HEK293 (cell line): ENCODE measurements around the gene NANOS3.

Experiments used
- GLI2 ChIP-seq: fragments of 450-650 bp; formaldehyde crosslinking; IDR thresholded peaks from 2 replicates; pipeline ENCODE4; 2017; ENCODE audit warnings: missing biosample characterization, missing genetic modification characterization, low read depth, borderline replicate concordance
- IKZF3 ChIP-seq: fragments of 450-650 bp; IDR thresholded peaks from 2 replicates; pipeline ENCODE4 v1.5.0; 2018; ENCODE audit warnings: missing biosample characterization, mild to moderate bottlenecking, missing genetic modification characterization, moderate library complexity
- KLF1 ChIP-seq: fragments of 450-650 bp; formaldehyde crosslinking; IDR thresholded peaks from 2 replicates; pipeline ENCODE4 v1.5.1; 2016; ENCODE audit warnings: missing biosample characterization, missing genetic modification characterization
- SP3 ChIP-seq: fragments of 450-650 bp; formaldehyde crosslinking; IDR thresholded peaks from 2 replicates; pipeline ENCODE4 v1.5.1; 2016; ENCODE audit warnings: missing biosample characterization, missing genetic modification characterization
- WT1 ChIP-seq: fragments of 450-650 bp; formaldehyde crosslinking; IDR thresholded peaks from 2 replicates; pipeline ENCODE4 v1.5.1; 2016; ENCODE audit warnings: missing biosample characterization, missing genetic modification characterization
- ZBTB7A ChIP-seq: fragments of 450-650 bp; formaldehyde crosslinking; IDR thresholded peaks from 2 replicates; pipeline ENCODE4 v1.5.1; 2016; ENCODE audit warnings: low read depth, missing biosample characterization, missing genetic modification characterization
- ZEB2 ChIP-seq: fragments of 450-650 bp; formaldehyde crosslinking; IDR thresholded peaks from 2 replicates; pipeline ENCODE4 v1.5.1; 2016; ENCODE audit warnings: missing biosample characterization, missing genetic modification characterization
- ZFP41 ChIP-seq: fragments of 450-650 bp; formaldehyde crosslinking; IDR thresholded peaks from 2 replicates; pipeline ENCODE4 v1.5.1; 2016; ENCODE audit warnings: missing biosample characterization, missing genetic modification characterization, borderline replicate concordance
- ZNF211 ChIP-seq: fragments of 450-650 bp; formaldehyde crosslinking; IDR thresholded peaks from 2 replicates; pipeline ENCODE4 v1.5.1; 2016; ENCODE audit warnings: low read depth, missing biosample characterization, missing genetic modification characterization
- ZNF24 ChIP-seq: fragments of 450-650 bp; formaldehyde crosslinking; IDR thresholded peaks from 2 replicates; pipeline ENCODE4 v1.5.1; 2016; ENCODE audit warnings: missing biosample characterization, missing genetic modification characterization
- ZNF292 ChIP-seq: fragments of 450-650 bp; formaldehyde crosslinking; IDR thresholded peaks from 2 replicates; pipeline ENCODE4 v1.5.1; 2016; ENCODE audit warnings: low read depth, missing biosample characterization, missing genetic modification characterization, borderline replicate concordance
- ZNF544 ChIP-seq: fragments of 450-650 bp; formaldehyde crosslinking; IDR thresholded peaks from 2 replicates; pipeline ENCODE4 v1.5.0; 2017; ENCODE audit warnings: missing biosample characterization, missing genetic modification characterization
- ZNF677 ChIP-seq: fragments of 450-650 bp; IDR thresholded peaks from 2 replicates; pipeline ENCODE4 v1.5.0; 2018; ENCODE audit warnings: missing biosample characterization, mild to moderate bottlenecking, missing genetic modification characterization, moderate library complexity
- ZNF747 ChIP-seq: fragments of 450-650 bp; formaldehyde crosslinking; IDR thresholded peaks from 2 replicates; pipeline ENCODE4 v1.5.1; 2016; ENCODE audit warnings: missing biosample characterization, missing genetic modification characterization
- ZSCAN30 ChIP-seq: fragments of 450-650 bp; IDR thresholded peaks from 2 replicates; pipeline ENCODE4 v1.5.1; 2018; ENCODE audit warnings: missing biosample characterization, mild to moderate bottlenecking, missing genetic modification characterization, moderate library complexity
- ZXDB ChIP-seq: fragments of 450-650 bp; formaldehyde crosslinking; IDR thresholded peaks from 2 replicates; pipeline ENCODE4 v1.5.1; 2016; ENCODE audit warnings: missing biosample characterization, missing genetic modification characterization
- TF ChIP-seq, protein P1 (sequence below): fragments of 450-650 bp; formaldehyde crosslinking; IDR thresholded peaks from 2 replicates; pipeline ENCODE4 v1.5.1; 2016; ENCODE audit warnings: missing biosample characterization, missing genetic modification characterization
- TF ChIP-seq, protein P2 (sequence below): fragments of 450-650 bp; formaldehyde crosslinking; IDR thresholded peaks from 2 replicates; pipeline ENCODE4 v1.5.1; 2016; ENCODE audit warnings: missing biosample characterization, missing genetic modification characterization
- TF ChIP-seq, protein P3 (sequence below): fragments of 450-650 bp; formaldehyde crosslinking; IDR thresholded peaks from 2 replicates; pipeline ENCODE4 v1.5.1; 2016; ENCODE audit warnings: missing biosample characterization, missing genetic modification characterization
- TF ChIP-seq, protein P4 (sequence below): fragments of 450-650 bp; formaldehyde crosslinking; IDR thresholded peaks from 2 replicates; pipeline ENCODE4 v1.5.1; 2016; ENCODE audit warnings: missing biosample characterization, missing genetic modification characterization
- TF ChIP-seq, protein P5 (sequence below): fragments of 450-650 bp; formaldehyde crosslinking; conservative IDR thresholded peaks from 2 replicates; pipeline ENCODE4 v1.5.1; 2016; ENCODE audit warnings: low read depth, missing biosample characterization, missing genetic modification characterization
- TF ChIP-seq, protein P6 (sequence below): fragments of 450-650 bp; formaldehyde crosslinking; IDR thresholded peaks from 2 replicates; pipeline ENCODE4 v1.5.1; 2016; ENCODE audit warnings: missing biosample characterization, missing genetic modification characterization

Gene NANOS3

DNA sequence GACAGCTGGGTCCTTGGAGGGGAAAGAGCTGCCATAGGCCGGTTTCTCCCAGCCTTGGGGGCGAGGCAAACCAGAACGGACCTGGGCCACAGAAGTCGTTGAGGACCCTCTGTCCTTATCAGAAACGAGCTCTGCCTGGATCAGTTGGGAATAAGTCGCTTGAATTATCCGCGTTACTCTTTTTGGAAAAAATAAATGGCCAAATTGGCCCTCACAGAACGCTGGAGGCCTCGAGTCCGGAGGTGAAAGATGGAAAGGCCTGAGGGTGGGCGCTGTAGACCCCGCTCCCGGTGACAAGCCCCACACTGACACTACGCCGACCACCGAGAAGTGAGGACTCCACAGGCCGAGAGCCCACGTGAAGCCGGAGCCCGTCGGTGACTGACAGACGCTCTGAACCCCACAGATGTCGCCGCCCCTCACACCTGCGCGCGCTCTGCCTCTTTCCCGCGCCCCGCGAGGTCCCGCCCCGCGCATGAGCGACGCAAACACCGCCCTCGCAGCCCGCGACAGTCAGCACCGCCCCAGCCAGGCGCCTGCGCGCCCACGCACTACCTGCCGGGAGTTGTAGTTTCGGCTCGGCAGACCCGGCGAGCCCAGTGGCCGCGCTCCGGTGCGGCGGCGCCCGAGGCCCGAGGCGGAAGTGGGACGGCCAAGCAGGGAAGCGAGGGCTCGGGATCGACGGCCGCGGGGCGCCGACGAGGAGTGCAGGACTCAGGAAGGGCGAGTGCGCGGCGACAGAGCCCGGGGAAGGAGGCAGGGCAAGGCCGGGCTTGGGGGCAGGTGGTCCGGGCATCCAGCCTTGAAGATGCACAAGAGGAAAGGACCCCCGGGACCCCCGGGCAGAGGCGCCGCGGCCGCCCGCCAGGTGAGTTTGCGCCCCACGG lies 28.9 kb downstream of the NANOS3 start, which contains the start of the genes BRME1 and CC2D1A (continued):
- TF ChIP-seq, protein P1, sequence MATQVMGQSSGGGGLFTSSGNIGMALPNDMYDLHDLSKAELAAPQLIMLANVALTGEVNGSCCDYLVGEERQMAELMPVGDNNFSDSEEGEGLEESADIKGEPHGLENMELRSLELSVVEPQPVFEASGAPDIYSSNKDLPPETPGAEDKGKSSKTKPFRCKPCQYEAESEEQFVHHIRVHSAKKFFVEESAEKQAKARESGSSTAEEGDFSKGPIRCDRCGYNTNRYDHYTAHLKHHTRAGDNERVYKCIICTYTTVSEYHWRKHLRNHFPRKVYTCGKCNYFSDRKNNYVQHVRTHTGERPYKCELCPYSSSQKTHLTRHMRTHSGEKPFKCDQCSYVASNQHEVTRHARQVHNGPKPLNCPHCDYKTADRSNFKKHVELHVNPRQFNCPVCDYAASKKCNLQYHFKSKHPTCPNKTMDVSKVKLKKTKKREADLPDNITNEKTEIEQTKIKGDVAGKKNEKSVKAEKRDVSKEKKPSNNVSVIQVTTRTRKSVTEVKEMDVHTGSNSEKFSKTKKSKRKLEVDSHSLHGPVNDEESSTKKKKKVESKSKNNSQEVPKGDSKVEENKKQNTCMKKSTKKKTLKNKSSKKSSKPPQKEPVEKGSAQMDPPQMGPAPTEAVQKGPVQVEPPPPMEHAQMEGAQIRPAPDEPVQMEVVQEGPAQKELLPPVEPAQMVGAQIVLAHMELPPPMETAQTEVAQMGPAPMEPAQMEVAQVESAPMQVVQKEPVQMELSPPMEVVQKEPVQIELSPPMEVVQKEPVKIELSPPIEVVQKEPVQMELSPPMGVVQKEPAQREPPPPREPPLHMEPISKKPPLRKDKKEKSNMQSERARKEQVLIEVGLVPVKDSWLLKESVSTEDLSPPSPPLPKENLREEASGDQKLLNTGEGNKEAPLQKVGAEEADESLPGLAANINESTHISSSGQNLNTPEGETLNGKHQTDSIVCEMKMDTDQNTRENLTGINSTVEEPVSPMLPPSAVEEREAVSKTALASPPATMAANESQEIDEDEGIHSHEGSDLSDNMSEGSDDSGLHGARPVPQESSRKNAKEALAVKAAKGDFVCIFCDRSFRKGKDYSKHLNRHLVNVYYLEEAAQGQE = no peak
- TF ChIP-seq ZXDB (tag by site-specific recombination) = peak; percentile 92
- TF ChIP-seq ZNF677 (tag by site-specific recombination) = no peak
- peak; percentile 49; the same call in 1 of the 2 replicates for TF ChIP-seq WT1 (tag by site-specific recombination)
- TF ChIP-seq ZFP41 = no peak
- TF ChIP-seq, protein P2, sequence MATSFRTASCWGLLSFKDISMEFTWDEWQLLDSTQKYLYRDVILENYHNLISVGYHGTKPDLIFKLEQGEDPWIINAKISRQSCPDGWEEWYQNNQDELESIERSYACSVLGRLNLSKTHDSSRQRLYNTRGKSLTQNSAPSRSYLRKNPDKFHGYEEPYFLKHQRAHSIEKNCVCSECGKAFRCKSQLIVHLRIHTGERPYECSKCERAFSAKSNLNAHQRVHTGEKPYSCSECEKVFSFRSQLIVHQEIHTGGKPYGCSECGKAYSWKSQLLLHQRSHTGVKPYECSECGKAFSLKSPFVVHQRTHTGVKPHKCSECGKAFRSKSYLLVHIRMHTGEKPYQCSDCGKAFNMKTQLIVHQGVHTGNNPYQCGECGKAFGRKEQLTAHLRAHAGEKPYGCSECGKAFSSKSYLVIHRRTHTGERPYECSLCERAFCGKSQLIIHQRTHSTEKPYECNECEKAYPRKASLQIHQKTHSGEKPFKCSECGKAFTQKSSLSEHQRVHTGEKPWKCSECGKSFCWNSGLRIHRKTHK (tag by site-specific recombination) = no peak
- TF ChIP-seq ZNF211 (tag by site-specific recombination) = no peak
- TF ChIP-seq ZEB2 (tag by site-specific recombination) = peak; percentile 76
- peak; percentile 69; the same call in 1 of the 2 replicates for TF ChIP-seq ZNF24
- TF ChIP-seq IKZF3 (tag by site-specific recombination) = peak; percentile 53; the same call in 1 of the 2 replicates
- peak; percentile 93 for TF ChIP-seq SP3
- no peak for TF ChIP-seq ZNF544 (tag by site-specific recombination)
- TF ChIP-seq ZNF747 (tag by site-specific recombination) = no peak
- TF ChIP-seq, protein P3, sequence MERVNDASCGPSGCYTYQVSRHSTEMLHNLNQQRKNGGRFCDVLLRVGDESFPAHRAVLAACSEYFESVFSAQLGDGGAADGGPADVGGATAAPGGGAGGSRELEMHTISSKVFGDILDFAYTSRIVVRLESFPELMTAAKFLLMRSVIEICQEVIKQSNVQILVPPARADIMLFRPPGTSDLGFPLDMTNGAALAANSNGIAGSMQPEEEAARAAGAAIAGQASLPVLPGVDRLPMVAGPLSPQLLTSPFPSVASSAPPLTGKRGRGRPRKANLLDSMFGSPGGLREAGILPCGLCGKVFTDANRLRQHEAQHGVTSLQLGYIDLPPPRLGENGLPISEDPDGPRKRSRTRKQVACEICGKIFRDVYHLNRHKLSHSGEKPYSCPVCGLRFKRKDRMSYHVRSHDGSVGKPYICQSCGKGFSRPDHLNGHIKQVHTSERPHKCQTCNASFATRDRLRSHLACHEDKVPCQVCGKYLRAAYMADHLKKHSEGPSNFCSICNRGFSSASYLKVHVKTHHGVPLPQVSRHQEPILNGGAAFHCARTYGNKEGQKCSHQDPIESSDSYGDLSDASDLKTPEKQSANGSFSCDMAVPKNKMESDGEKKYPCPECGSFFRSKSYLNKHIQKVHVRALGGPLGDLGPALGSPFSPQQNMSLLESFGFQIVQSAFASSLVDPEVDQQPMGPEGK (tag by site-specific recombination) = 0 out of 2 replicates have a peak, but pooled peaks have one; percentile 28
- peak; percentile 58; the same call in 1 of the 2 replicates for TF ChIP-seq ZSCAN30 (tag by site-specific recombination)
- no peak for TF ChIP-seq GLI2 (tag by site-specific recombination)
- TF ChIP-seq ZNF292 (tag by site-specific recombination) = no peak
- TF ChIP-seq, protein P4, sequence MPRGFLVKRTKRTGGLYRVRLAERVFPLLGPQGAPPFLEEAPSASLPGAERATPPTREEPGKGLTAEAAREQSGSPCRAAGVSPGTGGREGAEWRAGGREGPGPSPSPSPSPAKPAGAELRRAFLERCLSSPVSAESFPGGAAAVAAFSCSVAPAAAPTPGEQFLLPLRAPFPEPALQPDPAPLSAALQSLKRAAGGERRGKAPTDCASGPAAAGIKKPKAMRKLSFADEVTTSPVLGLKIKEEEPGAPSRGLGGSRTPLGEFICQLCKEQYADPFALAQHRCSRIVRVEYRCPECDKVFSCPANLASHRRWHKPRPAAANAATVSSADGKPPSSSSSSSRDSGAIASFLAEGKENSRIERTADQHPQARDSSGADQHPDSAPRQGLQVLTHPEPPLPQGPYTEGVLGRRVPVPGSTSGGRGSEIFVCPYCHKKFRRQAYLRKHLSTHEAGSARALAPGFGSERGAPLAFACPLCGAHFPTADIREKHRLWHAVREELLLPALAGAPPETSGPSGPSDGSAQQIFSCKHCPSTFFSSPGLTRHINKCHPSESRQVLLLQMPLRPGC (tag by site-specific recombination) = peak; percentile 41; the same call in 1 of the 2 replicates
- TF ChIP-seq, protein P5, sequence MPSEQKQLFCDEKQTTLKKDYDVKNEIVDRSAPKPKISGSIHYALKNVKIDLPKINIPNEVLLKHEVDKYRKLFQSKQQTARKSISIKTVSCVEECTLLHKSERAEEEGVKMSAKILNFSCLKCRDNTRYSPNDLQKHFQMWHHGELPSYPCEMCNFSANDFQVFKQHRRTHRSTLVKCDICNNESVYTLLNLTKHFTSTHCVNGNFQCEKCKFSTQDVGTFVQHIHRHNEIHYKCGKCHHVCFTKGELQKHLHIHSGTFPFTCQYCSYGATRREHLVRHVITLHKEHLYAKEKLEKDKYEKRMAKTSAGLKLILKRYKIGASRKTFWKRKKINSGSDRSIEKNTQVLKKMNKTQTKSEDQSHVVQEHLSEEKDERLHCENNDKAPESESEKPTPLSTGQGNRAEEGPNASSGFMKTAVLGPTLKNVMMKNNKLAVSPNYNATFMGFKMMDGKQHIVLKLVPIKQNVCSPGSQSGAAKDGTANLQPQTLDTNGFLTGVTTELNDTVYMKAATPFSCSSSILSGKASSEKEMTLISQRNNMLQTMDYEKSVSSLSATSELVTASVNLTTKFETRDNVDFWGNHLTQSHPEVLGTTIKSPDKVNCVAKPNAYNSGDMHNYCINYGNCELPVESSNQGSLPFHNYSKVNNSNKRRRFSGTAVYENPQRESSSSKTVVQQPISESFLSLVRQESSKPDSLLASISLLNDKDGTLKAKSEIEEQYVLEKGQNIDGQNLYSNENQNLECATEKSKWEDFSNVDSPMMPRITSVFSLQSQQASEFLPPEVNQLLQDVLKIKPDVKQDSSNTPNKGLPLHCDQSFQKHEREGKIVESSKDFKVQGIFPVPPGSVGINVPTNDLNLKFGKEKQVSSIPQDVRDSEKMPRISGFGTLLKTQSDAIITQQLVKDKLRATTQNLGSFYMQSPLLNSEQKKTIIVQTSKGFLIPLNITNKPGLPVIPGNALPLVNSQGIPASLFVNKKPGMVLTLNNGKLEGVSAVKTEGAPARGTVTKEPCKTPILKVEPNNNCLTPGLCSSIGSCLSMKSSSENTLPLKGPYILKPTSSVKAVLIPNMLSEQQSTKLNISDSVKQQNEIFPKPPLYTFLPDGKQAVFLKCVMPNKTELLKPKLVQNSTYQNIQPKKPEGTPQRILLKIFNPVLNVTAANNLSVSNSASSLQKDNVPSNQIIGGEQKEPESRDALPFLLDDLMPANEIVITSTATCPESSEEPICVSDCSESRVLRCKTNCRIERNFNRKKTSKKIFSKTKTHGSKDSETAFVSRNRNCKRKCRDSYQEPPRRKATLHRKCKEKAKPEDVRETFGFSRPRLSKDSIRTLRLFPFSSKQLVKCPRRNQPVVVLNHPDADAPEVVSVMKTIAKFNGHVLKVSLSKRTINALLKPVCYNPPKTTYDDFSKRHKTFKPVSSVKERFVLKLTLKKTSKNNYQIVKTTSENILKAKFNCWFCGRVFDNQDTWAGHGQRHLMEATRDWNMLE (tag by site-specific recombination) = no peak
- TF ChIP-seq, protein P6, sequence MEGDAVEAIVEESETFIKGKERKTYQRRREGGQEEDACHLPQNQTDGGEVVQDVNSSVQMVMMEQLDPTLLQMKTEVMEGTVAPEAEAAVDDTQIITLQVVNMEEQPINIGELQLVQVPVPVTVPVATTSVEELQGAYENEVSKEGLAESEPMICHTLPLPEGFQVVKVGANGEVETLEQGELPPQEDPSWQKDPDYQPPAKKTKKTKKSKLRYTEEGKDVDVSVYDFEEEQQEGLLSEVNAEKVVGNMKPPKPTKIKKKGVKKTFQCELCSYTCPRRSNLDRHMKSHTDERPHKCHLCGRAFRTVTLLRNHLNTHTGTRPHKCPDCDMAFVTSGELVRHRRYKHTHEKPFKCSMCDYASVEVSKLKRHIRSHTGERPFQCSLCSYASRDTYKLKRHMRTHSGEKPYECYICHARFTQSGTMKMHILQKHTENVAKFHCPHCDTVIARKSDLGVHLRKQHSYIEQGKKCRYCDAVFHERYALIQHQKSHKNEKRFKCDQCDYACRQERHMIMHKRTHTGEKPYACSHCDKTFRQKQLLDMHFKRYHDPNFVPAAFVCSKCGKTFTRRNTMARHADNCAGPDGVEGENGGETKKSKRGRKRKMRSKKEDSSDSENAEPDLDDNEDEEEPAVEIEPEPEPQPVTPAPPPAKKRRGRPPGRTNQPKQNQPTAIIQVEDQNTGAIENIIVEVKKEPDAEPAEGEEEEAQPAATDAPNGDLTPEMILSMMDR (tag by site-specific recombination) = peak; percentile 39; the same call in 1 of the 2 replicates
- 0 out of 2 replicates have a peak, but pooled peaks have one; percentile 29 for TF ChIP-seq ZBTB7A (tag by site-specific recombination)
- peak; percentile 91 for TF ChIP-seq KLF1 (tag by site-specific recombination)
